Measurements from ENCODE around the gene COL25A1.
A peak's percentile ranks its signal among the peaks of the same experiment; 100 is the strongest.

COL25A1 gene

DNA sequence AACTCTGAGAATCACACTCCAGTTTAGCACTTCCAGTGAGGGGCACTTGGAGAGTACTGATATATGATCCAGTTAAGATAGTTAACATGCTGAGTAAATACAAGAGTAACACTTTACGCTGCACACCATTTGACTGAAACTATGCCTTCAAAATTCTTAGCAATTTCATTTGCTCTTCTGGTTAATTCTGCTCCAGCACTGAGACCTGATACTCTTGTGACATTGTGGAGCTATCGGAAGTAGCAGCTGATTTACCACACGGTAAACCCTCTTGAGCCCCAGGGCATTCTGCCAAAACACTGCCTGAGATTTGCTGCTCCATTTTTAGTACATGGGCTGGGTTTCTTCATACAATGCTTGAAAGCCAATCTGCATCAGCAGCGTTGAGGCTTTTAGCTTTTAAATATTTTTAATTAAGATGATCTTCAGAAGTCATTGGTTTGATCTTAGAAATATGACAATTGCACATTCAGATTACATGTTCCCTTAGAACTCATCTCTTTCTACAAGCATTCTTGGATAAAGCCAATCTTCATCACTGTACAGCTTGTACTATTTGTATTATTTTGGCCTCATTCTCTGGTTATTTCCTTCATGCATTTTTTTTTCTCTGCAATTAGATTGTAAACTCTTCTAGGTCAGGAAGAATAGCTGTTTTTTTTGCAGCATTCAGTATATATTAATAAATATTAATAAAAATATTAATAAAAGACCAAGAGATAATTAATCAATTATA, 471.8 kb downstream of the COL25A1 start:
- Histone ChIP-seq H3K4me1 (ENCODE audit: control insufficient read depth, insufficient read depth, low read length, unreplicated experiment) (peaks cover 5% of the 10 kb centered on the region), H3K79me2 (ENCODE audit: control insufficient read depth, insufficient read depth, low read length, unreplicated experiment) (no peaks in the 10 kb centered on the region), H3K36me3 (ENCODE audit: insufficient read depth, low read length) (no peaks in the 10 kb centered on the region), H3K27me3 (ENCODE audit: insufficient read depth, low read length) (no peaks in the 10 kb centered on the region; the same call in 1 of the 2 replicates), H2AFZ (ENCODE audit: low read length, unreplicated experiment) (no peak overlapping the region), H3K27ac (ENCODE audit: low read depth, low read length) (no peak overlapping the region), H3K4me3 (ENCODE audit: low read depth, low read length) (no peak overlapping the region)

DNA sequence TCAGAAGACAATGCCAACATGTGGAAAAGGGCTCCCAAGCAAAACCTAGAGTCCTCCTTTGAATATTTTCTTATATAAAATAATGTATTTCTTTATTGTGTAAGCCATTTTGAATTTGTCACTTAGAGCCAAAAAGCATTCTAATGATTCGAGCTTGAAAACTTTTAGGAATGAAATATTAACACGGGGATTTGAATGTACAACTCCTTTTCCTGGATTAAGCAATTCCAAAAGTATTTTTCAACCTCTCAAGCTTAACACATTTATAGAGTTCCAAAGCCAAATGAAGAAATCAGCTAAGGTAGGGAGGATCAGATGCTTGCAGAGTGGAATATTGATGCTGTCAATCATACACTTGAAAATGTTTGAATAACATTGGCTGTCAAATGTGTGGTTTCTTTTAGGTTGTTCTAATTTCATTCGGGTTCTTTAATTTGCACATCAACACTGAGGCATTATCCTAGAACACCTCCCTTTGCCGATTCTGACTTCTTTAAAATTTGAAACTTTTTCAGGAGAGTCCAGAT, 472.4 kb downstream of the COL25A1 start:
- no peaks in the 10 kb centered on the region for H3K79me2 ChIP-seq (ENCODE audit: control insufficient read depth, insufficient read depth, low read length, unreplicated experiment)
- no peaks in the 10 kb centered on the region; the same call in 1 of the 2 replicates for H3K27me3 ChIP-seq (ENCODE audit: insufficient read depth, low read length)
- H3K4me3 ChIP-seq (ENCODE audit: low read depth, low read length): no peak overlapping the region
- H3K27ac ChIP-seq (ENCODE audit: low read depth, low read length): no peak overlapping the region
- H3K4me1 ChIP-seq (ENCODE audit: control insufficient read depth, insufficient read depth, low read length, unreplicated experiment): peaks cover 5% of the 10 kb centered on the region
- no peaks in the 10 kb centered on the region for H3K36me3 ChIP-seq (ENCODE audit: insufficient read depth, low read length)
- H2AFZ ChIP-seq (ENCODE audit: low read length, unreplicated experiment): no peak overlapping the region

DNA sequence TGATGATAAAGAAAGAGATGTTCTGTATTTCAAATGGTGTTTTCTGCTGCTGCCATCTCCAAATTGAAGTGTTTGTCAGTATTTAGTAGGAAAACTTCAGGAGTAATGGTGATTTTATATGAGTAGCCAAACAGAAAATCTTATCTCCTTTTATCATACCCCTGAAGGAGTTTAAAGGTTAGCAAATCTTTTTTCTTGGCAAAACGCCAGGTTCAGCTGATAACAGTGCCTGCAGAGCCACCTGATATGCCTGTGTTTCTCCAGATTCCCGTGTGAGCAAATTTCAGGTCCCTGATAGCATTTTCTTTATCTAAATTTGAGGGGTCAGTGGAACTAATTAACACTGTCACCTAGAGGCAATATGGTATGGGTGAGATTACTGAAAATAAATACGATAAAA, 473.8 kb downstream of the COL25A1 start:
- peaks cover under 1% of the 10 kb centered on the region for H3K4me1 ChIP-seq (ENCODE audit: control insufficient read depth, insufficient read depth, low read length, unreplicated experiment)
- H3K4me3 ChIP-seq (ENCODE audit: low read depth, low read length): no peak overlapping the region
- H3K27me3 ChIP-seq (ENCODE audit: insufficient read depth, low read length): no peaks in the 10 kb centered on the region; the same call in 1 of the 2 replicates
- no peak overlapping the region for H2AFZ ChIP-seq (ENCODE audit: low read length, unreplicated experiment)
- H3K79me2 ChIP-seq (ENCODE audit: control insufficient read depth, insufficient read depth, low read length, unreplicated experiment): no peaks in the 10 kb centered on the region
- H3K36me3 ChIP-seq (ENCODE audit: insufficient read depth, low read length): no peaks in the 10 kb centered on the region
- H3K27ac ChIP-seq (ENCODE audit: low read depth, low read length): no peak overlapping the region

DNA sequence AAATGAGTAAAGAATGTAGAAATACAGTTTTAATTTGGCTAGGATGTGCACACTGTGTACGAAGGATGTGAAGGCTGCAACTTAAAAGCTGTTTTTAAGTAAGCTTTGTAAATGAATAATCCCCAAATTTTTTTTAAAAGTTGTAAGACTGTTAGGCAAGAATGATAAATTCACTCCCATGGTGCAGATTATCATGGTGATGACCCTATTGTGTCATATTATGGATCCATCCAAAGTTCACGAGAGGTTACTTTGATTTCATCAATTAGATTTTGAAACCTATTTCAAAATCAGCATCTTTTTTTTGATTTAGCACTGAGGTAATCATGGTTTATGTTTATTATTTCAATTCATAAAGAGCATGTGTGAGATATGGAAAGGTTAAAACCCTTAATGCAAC, 476.7 kb downstream of the COL25A1 start:
- Histone ChIP-seq H3K27ac (ENCODE audit: low read depth, low read length) (no peak overlapping the region), H3K4me1 (ENCODE audit: control insufficient read depth, insufficient read depth, low read length, unreplicated experiment) (peaks cover 7% of the 10 kb centered on the region), H3K36me3 (ENCODE audit: insufficient read depth, low read length) (no peaks in the 10 kb centered on the region), H3K4me3 (ENCODE audit: low read depth, low read length) (no peak overlapping the region), H2AFZ (ENCODE audit: low read length, unreplicated experiment) (no peak overlapping the region), H3K27me3 (ENCODE audit: insufficient read depth, low read length) (no peaks in the 10 kb centered on the region; the same call in 1 of the 2 replicates), H3K79me2 (ENCODE audit: control insufficient read depth, insufficient read depth, low read length, unreplicated experiment) (no peaks in the 10 kb centered on the region)

DNA sequence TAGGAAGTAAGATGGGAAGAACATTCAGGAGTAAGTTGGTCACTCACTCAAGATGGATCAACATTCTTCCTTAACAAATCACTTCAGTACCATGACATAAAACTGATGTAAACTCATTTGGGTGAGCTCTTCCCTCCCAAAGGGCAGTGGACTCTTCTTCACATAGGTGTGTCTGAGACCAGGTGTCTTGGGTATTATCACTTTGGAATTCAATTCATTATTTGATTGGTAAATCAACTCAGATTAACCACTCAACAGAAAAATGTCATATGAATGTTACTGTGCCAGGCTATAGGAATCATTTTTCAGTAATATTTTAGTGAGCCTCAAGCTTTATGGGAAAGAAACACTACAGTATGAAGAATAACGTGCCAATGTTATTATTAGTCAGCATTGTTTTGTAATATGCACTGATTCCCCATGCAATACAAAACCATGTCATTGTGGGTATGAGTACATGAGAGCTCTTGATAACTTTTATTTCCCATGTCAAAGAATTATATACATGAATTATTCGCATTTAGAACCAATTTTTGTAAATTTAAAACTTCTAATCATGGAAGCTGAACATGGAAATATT, 481.0 kb downstream of the COL25A1 start:
- Histone ChIP-seq H3K4me3 (ENCODE audit: low read depth, low read length) (no peak overlapping the region), H2AFZ (ENCODE audit: low read length, unreplicated experiment) (no peak overlapping the region), H3K27ac (ENCODE audit: low read depth, low read length) (peak overlapping the region; percentile 56; the same call in 1 of the 2 replicates)

DNA sequence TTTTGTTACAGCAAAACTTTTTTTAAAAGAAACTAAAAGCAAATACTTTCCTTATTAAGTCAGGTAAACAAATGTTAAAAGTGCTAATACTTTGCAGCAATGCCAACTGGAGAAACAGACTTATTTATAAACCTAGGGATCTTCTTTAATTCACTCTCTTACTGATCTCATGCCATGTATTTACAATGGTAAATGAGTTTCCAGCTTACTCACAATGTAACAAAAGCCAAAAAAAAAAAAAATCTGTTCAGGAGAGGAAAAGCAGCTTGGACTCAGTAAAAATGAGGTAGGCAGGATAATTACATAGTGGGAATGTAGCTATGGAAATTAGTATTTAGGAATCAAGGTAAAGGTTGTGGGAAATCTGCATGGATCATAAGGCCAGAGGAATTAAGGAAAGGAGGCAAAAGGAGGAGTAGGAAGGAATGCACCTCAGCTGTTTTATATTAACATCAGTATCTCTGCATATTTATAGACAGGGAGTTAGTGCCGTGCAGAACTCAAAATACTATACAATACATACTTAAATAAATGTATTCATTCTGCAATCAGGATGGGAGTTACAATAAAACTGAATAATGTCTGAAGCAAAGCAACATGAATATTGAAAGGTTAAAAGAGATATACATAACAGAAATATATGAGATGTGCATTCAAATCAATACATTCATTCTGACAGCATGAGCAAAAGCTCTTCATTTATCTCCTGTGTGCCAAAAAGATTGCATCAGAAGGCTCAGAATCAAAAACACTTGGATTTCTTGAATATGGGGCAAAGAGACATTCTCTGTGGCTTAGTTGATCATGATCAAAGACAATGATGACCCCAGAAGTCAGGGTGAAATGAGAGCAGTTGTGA, 481.7 kb downstream of the COL25A1 start:
- Histone ChIP-seq H3K36me3 (ENCODE audit: insufficient read depth, low read length) (no peaks in the 10 kb centered on the region), H3K4me1 (ENCODE audit: control insufficient read depth, insufficient read depth, low read length, unreplicated experiment) (peaks cover 7% of the 10 kb centered on the region), H3K79me2 (ENCODE audit: control insufficient read depth, insufficient read depth, low read length, unreplicated experiment) (no peaks in the 10 kb centered on the region), H3K4me3 (ENCODE audit: low read depth, low read length) (no peak overlapping the region), H3K27me3 (ENCODE audit: insufficient read depth, low read length) (no peaks in the 10 kb centered on the region; the same call in 1 of the 2 replicates), H2AFZ (ENCODE audit: low read length, unreplicated experiment) (no peak overlapping the region), H3K27ac (ENCODE audit: low read depth, low read length) (peak overlapping the region; percentile 56; the same call in 1 of the 2 replicates)

More for the DNA sequence above, 481.0 kb downstream of the COL25A1 start:
- no peaks in the 10 kb centered on the region for H3K36me3 ChIP-seq (ENCODE audit: insufficient read depth, low read length)
- H3K4me1 ChIP-seq (ENCODE audit: control insufficient read depth, insufficient read depth, low read length, unreplicated experiment): peaks cover 7% of the 10 kb centered on the region
- H3K79me2 ChIP-seq (ENCODE audit: control insufficient read depth, insufficient read depth, low read length, unreplicated experiment): no peaks in the 10 kb centered on the region
- H3K27me3 ChIP-seq (ENCODE audit: insufficient read depth, low read length): no peaks in the 10 kb centered on the region; the same call in 1 of the 2 replicates

DNA sequence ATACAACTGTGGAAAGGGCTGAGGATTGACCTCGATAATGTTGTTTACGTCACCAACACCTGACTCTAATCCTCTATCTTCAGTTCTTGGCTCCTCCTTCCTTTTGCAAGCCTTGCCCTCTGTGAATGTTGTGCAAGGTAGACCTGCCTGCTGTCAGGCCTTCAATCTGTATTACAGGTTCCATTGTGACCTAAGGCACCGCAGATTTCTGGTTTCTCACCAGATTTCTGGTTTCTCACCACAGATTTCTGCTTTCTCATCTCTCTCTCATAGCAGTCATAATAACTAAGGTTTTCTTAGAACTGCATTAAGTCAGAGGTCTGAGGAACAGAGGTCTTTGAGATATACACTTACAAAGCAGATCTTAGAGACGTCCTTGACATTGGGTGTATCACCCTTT, 488.1 kb downstream of the COL25A1 start:
- no peak overlapping the region for H2AFZ ChIP-seq (ENCODE audit: low read length, unreplicated experiment)
- H3K4me1 ChIP-seq (ENCODE audit: control insufficient read depth, insufficient read depth, low read length, unreplicated experiment): no peaks in the 10 kb centered on the region
- H3K4me3 ChIP-seq (ENCODE audit: low read depth, low read length): no peak overlapping the region
- H3K27ac ChIP-seq (ENCODE audit: low read depth, low read length): no peak overlapping the region
- no peaks in the 10 kb centered on the region for H3K79me2 ChIP-seq (ENCODE audit: control insufficient read depth, insufficient read depth, low read length, unreplicated experiment)
- peaks cover 11% of the 10 kb centered on the region; the same call in 1 of the 2 replicates for H3K27me3 ChIP-seq (ENCODE audit: insufficient read depth, low read length)
- no peaks in the 10 kb centered on the region for H3K36me3 ChIP-seq (ENCODE audit: insufficient read depth, low read length)

DNA sequence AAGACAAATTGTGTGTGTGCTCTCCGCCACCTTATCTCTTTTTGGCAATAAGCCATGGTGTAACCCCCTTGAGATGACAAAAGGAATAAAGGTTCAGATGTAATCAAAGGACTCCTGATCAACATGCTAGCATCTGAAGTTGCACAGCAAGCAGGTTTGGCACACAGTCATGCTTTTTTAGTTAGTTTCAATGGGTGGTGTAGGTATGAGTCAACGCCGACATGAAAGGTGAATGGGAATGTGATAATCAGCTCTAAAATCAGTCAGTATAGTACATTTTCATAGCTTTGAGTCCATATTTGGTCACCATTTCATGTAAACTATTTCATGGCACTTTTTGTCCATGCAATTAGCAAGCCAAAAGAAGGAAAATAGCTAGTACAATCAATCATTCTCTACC, 489.2 kb downstream of the COL25A1 start:
- Histone ChIP-seq H3K79me2 (ENCODE audit: control insufficient read depth, insufficient read depth, low read length, unreplicated experiment) (no peaks in the 10 kb centered on the region), H3K4me3 (ENCODE audit: low read depth, low read length) (no peak overlapping the region), H3K36me3 (ENCODE audit: insufficient read depth, low read length) (no peaks in the 10 kb centered on the region), H3K27me3 (ENCODE audit: insufficient read depth, low read length) (peaks cover 11% of the 10 kb centered on the region; the same call in 1 of the 2 replicates), H2AFZ (ENCODE audit: low read length, unreplicated experiment) (no peak overlapping the region), H3K27ac (ENCODE audit: low read depth, low read length) (no peak overlapping the region), H3K4me1 (ENCODE audit: control insufficient read depth, insufficient read depth, low read length, unreplicated experiment) (no peaks in the 10 kb centered on the region)

DNA sequence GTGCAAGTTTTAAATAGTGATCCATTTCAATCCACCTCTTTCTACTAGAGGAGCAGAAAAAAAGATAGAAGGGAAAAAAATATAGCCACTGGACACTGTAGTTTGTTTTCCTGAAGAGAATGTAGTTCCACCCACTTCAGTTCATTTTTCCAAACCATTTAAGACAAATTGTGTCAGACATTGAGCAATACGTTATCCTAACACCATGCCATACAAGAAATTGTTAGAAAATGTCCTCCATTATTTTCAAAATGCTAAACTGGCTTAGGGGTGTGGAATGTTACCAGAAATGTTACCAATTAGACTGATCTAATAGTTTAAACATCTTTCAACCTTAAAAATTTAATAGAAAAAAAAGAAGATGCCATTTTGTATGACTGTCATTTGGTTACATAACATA, 491.0 kb downstream of the COL25A1 start:
- Histone ChIP-seq H3K36me3 (ENCODE audit: insufficient read depth, low read length) (no peaks in the 10 kb centered on the region), H3K4me3 (ENCODE audit: low read depth, low read length) (no peak overlapping the region), H3K4me1 (ENCODE audit: control insufficient read depth, insufficient read depth, low read length, unreplicated experiment) (no peaks in the 10 kb centered on the region), H2AFZ (ENCODE audit: low read length, unreplicated experiment) (no peak overlapping the region), H3K27ac (ENCODE audit: low read depth, low read length) (no peak overlapping the region), H3K79me2 (ENCODE audit: control insufficient read depth, insufficient read depth, low read length, unreplicated experiment) (no peaks in the 10 kb centered on the region), H3K27me3 (ENCODE audit: insufficient read depth, low read length) (peaks cover 11% of the 10 kb centered on the region; the same call in 1 of the 2 replicates)

DNA sequence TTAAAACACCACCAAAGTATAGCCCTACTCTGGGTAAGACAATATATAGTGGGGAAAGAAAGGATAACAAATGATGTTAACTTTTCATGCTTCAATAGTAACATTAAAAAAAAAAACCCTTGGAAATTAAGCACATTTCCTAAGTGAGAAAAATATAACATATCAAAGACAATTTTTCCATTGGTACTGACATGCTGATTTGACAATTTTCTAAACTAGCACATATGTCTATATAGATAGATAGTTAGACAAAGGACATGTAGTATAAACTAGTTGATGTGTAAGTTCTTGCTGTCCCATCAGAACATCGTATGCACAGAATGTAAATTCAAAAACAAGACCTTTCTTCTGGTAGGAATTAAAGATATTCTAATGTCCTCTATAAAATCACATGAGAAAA, 492.4 kb downstream of the COL25A1 start:
- Histone ChIP-seq H3K4me1 (ENCODE audit: control insufficient read depth, insufficient read depth, low read length, unreplicated experiment) (no peaks in the 10 kb centered on the region), H2AFZ (ENCODE audit: low read length, unreplicated experiment) (no peak overlapping the region), H3K4me3 (ENCODE audit: low read depth, low read length) (no peak overlapping the region), H3K27me3 (ENCODE audit: insufficient read depth, low read length) (peaks cover 11% of the 10 kb centered on the region; the same call in 1 of the 2 replicates), H3K27ac (ENCODE audit: low read depth, low read length) (no peak overlapping the region), H3K79me2 (ENCODE audit: control insufficient read depth, insufficient read depth, low read length, unreplicated experiment) (no peaks in the 10 kb centered on the region), H3K36me3 (ENCODE audit: insufficient read depth, low read length) (no peaks in the 10 kb centered on the region)
